ENCODE measurements around the gene TENT4A. TPM values are rescaled to one million over a fixed set of nuclear protein-coding genes. Genes with fewer than 3 reads are reported as not detected.

Gene TENT4A
- total and polyA plus RNA-seq, 2 of the 13 experiments (the other 11 are each of a cell fraction or from before 2014, with no cell fraction given), result 6.3 to 13.3 TPM

DNA sequence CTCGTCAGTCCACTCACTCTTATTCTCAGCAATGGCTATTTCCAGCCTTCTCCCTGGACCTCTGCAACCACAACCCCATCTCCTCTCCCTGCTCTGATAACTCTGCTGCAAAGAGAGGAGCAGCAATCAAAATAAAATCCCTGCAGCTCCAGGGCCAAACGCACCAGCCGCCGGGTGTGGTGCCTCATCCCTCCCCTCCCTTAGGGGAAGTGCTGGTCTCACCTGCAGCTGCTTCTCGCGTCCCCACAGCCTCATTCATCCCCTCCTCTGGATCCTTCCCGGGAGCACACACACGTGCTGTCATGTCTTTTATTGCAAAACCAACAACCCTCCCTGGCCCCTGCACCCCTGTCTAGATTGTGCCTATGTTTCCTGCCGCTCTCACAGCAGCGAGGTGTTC lies 77.8 kb downstream of the TENT4A start:
- Histone ChIP-seq H2AFZ (ENCODE audit: low read length) (no peak overlapping the region), H3K4me2 (ENCODE audit: low read depth, low read length) (no peak overlapping the region), H3K9me3 (ENCODE audit: low read length) (no peaks in the 10 kb centered on the region), H3K27me3 (ENCODE audit: control insufficient read depth in 1 of 2, insufficient read depth in 2 of 2, low read length in 2 of 2) (peaks cover 3 to 13% of the 10 kb centered on the region in 2 experiments; a peak in 2 of 5 replicates), H3K79me2 (ENCODE audit: insufficient read depth, low read length) (no peaks in the 10 kb centered on the region), H3K36me3 (replicated peaks in 1 of 2; ENCODE audit: control insufficient read depth in 1 of 2, insufficient read depth in 2 of 2, low read length in 2 of 2) (no peaks in the 10 kb centered on the region), H4K20me1 (ENCODE audit: insufficient read depth, low read length) (no peaks in the 10 kb centered on the region), H3K4me3 (replicated peaks in 1 of 3; ENCODE audit: insufficient read depth in 1 of 3, low read depth in 2 of 3, low read length in 3 of 3) (no peak overlapping the region), H3K4me1 (ENCODE audit: insufficient read depth, low read length) (no peaks in the 10 kb centered on the region), H3K27ac (ENCODE audit: extremely low read length, insufficient read depth, low read length) (no peak overlapping the region), H3K9ac (ENCODE audit: insufficient read depth, low read depth, low read length) (no peak overlapping the region)
- ChIA-PET POLR2A (no interaction called here), CTCF (ENCODE audit: low intra/inter-chr PET ratio, low total read pairs) (no interaction called here)
- FAIRE-seq (no peak), DNase-seq (ENCODE audit: low spot score) (no peak), ATAC-seq (no peak)
- in situ Hi-C loops (cut with HindIII; ENCODE audit: extremely low pct_ligation_motif_present, low pct_unique_long_range_greater_than_20kb), result no loop called here
- no TSS peak for BruUV-seq (replicated peaks)
- intact Hi-C loops (cut with micrococcal nuclease; ENCODE audit: unreplicated experiment), result no loop called here
- no peak for TF ChIP-seq XBP1 (CRISPR knock-in tag; IDR thresholded peaks at IDR 0.05)
- TF ChIP-seq ISL2 (CRISPR knock-in tag; IDR thresholded peaks at IDR 0.05), result no peak
- TF ChIP-seq, protein P1, sequence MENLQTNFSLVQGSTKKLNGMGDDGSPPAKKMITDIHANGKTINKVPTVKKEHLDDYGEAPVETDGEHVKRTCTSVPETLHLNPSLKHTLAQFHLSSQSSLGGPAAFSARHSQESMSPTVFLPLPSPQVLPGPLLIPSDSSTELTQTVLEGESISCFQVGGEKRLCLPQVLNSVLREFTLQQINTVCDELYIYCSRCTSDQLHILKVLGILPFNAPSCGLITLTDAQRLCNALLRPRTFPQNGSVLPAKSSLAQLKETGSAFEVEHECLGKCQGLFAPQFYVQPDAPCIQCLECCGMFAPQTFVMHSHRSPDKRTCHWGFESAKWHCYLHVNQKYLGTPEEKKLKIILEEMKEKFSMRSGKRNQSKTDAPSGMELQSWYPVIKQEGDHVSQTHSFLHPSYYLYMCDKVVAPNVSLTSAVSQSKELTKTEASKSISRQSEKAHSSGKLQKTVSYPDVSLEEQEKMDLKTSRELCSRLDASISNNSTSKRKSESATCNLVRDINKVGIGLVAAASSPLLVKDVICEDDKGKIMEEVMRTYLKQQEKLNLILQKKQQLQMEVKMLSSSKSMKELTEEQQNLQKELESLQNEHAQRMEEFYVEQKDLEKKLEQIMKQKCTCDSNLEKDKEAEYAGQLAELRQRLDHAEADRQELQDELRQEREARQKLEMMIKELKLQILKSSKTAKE (CRISPR knock-in tag; IDR thresholded peaks at IDR 0.05; ENCODE audit: borderline replicate concordance), result no peak
- 13% methylated on average over 10 of the region's 10 CpGs for WGBS (ENCODE audit: low lambda C conversion rate)

DNA sequence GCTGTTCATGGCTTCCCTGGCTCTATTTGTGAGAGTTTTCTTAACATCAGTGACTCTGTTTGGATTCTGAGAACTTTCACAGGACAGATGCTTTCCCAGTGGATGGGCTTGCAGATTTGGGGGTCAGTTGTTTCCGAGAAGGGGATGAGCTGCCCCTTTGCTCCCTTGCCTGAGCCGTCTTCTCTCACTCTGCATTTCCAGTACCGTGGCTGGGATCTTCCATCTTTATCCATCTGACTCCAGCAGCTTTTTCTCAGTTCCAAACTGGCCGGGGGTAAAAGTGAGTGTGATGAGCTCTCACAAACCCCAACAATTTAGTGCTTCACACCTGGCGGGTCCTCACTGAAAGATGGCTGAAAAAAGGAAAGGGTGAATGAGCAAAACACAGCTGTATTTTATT lies 79.1 kb downstream of the TENT4A start:
- peaks cover 3 to 13% of the 10 kb centered on the region in 2 experiments; a peak in 2 of 5 replicates for H3K27me3 ChIP-seq (ENCODE audit: control insufficient read depth in 1 of 2, insufficient read depth in 2 of 2, low read length in 2 of 2)
- H3K27ac ChIP-seq (ENCODE audit: extremely low read length, insufficient read depth, low read length), result no peak overlapping the region
- POLR2A ChIA-PET, result no interaction called here
- DNase-seq (ENCODE audit: low spot score) (no peak), ATAC-seq (no peak), FAIRE-seq (no peak)
- H3K9me3 ChIP-seq (ENCODE audit: low read length), result no peaks in the 10 kb centered on the region
- no TSS peak for BruUV-seq (replicated peaks)
- H4K20me1 ChIP-seq (ENCODE audit: insufficient read depth, low read length), result no peaks in the 10 kb centered on the region
- H3K4me3 ChIP-seq (replicated peaks in 1 of 3; ENCODE audit: insufficient read depth in 1 of 3, low read depth in 2 of 3, low read length in 3 of 3), result no peak overlapping the region
- 2% methylated on average over 5 of the region's 5 CpGs for WGBS (ENCODE audit: low lambda C conversion rate)
- no peak overlapping the region for H2AFZ ChIP-seq (ENCODE audit: low read length)
- intact Hi-C loops (cut with micrococcal nuclease; ENCODE audit: unreplicated experiment), result no loop called here
- no peaks in the 10 kb centered on the region for H3K79me2 ChIP-seq (ENCODE audit: insufficient read depth, low read length)
- H3K9ac ChIP-seq (ENCODE audit: insufficient read depth, low read depth, low read length), result no peak overlapping the region
- CTCF ChIA-PET (ENCODE audit: low intra/inter-chr PET ratio, low total read pairs), result no interaction called here
- TF ChIP-seq, protein P2, sequence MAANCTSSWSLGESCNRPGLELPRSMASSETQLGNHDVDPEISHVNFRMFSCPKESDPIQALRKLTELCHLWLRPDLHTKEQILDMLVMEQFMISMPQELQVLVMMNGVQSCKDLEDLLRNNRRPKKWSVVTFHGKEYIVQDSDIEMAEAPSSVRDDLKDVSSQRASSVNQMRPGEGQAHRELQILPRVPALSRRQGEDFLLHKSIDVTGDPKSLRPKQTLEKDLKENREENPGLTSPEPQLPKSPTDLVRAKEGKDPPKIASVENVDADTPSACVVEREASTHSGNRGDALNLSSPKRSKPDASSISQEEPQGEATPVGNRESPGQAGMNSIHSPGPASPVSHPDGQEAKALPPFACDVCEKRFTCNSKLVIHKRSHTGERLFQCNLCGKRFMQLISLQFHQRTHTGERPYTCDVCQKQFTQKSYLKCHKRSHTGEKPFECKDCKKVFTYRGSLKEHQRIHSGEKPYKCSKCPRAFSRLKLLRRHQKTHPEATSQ (CRISPR knock-in tag; IDR thresholded peaks at IDR 0.05; ENCODE audit: borderline replicate concordance), result no peak
- no peak for TF ChIP-seq MLLT10 (CRISPR knock-in tag; IDR thresholded peaks at IDR 0.05)
- TF ChIP-seq ZNF747 (CRISPR knock-in tag; IDR thresholded peaks at IDR 0.05; ENCODE audit: borderline replicate concordance), result no peak
- TF ChIP-seq RNF2 (conservative IDR thresholded peaks at IDR 0.05; ENCODE audit: low read depth), result no peak
- TF ChIP-seq NFKB2 (CRISPR knock-in tag; IDR thresholded peaks at IDR 0.05; ENCODE audit: borderline replicate concordance), result no peak
- in situ Hi-C loops (cut with HindIII; ENCODE audit: extremely low pct_ligation_motif_present, low pct_unique_long_range_greater_than_20kb), result no loop called here
- H3K4me1 ChIP-seq (ENCODE audit: insufficient read depth, low read length), result no peaks in the 10 kb centered on the region
- H3K36me3 ChIP-seq (replicated peaks in 1 of 2; ENCODE audit: control insufficient read depth in 1 of 2, insufficient read depth in 2 of 2, low read length in 2 of 2), result no peaks in the 10 kb centered on the region
- H3K4me2 ChIP-seq (ENCODE audit: low read depth, low read length), result no peak overlapping the region

Data from HepG2 (cell line).